GM23248 (cell line): ENCODE measurements around the gene NPIPB2.

Experiments
- EZH2 ChIP-seq: fragments of 200-600 bp; sonication (generic); IDR thresholded peaks from 2 replicates; pipeline ENCODE4 v1.6.1; 2018; ENCODE audit warnings: antibody characterized with exemption, mild to moderate bottlenecking; ENCODE audit not compliant: insufficient read depth, poor library complexity, severe bottlenecking
- EZH2phosphoT487 ChIP-seq: fragments of 200-600 bp; sonication (generic); IDR thresholded peaks from 2 replicates; pipeline ENCODE4 v1.6.1; 2018; ENCODE audit warnings: antibody characterized with exemption, moderate library complexity, mild to moderate bottlenecking, low read depth; ENCODE audit not compliant: insufficient read depth

GRCh38 chr16:11955713-11956123 lies 13.9 kb upstream of the NPIPB2 start:
- no peak for TF ChIP-seq EZH2
- TF ChIP-seq EZH2phosphoT487, result no peak
